ENCODE results near the gene UNC93A. TPM values are rescaled to one million over a fixed set of nuclear protein-coding genes. Genes with fewer than 3 reads are reported as not detected.
"Not testable (repeated sequence)": the region's sequence is repeated elsewhere in the genome, so short reads cannot be mapped to it uniquely, and the experiment has no call there.

UNC93A gene
- total and polyA plus RNA-seq, 5 donors: not detected

GRCh38 chr6:167252271-167252670 lies 38.8 kb upstream of the UNC93A start:
- Histone ChIP-seq H3K9me3 (ENCODE audit: control insufficient read depth, low read length) (peaks cover 4% of the 10 kb centered on the region), H3K4me3 (ENCODE audit: low read length) (no peak overlapping the region), H3K27ac (ENCODE audit: low read length) (no peak overlapping the region), H3K4me1 (ENCODE audit: control insufficient read depth, insufficient read depth, low read length) (no peaks in the 10 kb centered on the region), H3K27me3 (ENCODE audit: control insufficient read depth, insufficient read depth) (no peaks in the 10 kb centered on the region)
- ATAC-seq: no peak
- WGBS: 95% methylated on average over 1 of the region's 1 CpG
- no peak for DNase-seq
- intact Hi-C loops (cut with DNase I): no loop called here

- Histone ChIP-seq H3K27me3 (ENCODE audit: control insufficient read depth, insufficient read depth) (no peaks in the 10 kb centered on the region), H3K27ac (ENCODE audit: low read length) (no peak overlapping the region), H3K4me3 (ENCODE audit: low read length) (no peak overlapping the region), H3K4me1 (ENCODE audit: control insufficient read depth, insufficient read depth, low read length) (no peaks in the 10 kb centered on the region), H3K9me3 (ENCODE audit: control insufficient read depth, low read length) (peaks cover 4% of the 10 kb centered on the region)
- DNase-seq (no peak), ATAC-seq (no peak)
- 87% methylated on average over 11 of the region's 11 CpGs for WGBS
- intact Hi-C loops (cut with DNase I): no loop called here
Measured at GRCh38 chr6:167255918-167256553, 35.1 kb upstream of the UNC93A start.

- Histone ChIP-seq H3K9me3 (ENCODE audit: control insufficient read depth, low read length) (peaks cover 2% of the 10 kb centered on the region), H3K27ac (ENCODE audit: low read length) (no peak overlapping the region), H3K4me1 (ENCODE audit: control insufficient read depth, insufficient read depth, low read length) (no peaks in the 10 kb centered on the region), H3K27me3 (ENCODE audit: control insufficient read depth, insufficient read depth) (no peaks in the 10 kb centered on the region), H3K4me3 (ENCODE audit: low read length) (no peak overlapping the region)
- intact Hi-C loops (cut with DNase I): no loop called here
- DNase-seq (no peak), ATAC-seq (no peak)
- 87% methylated on average over 3 of the region's 3 CpGs for WGBS
Measured at GRCh38 chr6:167258646-167259045, 32.5 kb upstream of the UNC93A start.

- peak in 1 of 2 donors; percentile 69 for ATAC-seq
- peak in 1 of 3 donors; percentile 59 for DNase-seq
- H3K27me3 ChIP-seq (ENCODE audit: control insufficient read depth, insufficient read depth); H3K4me1 ChIP-seq (ENCODE audit: control insufficient read depth, insufficient read depth, low read length); H3K9me3 ChIP-seq (ENCODE audit: control insufficient read depth, low read length); H3K4me3 ChIP-seq (ENCODE audit: low read length); H3K27ac ChIP-seq (ENCODE audit: low read length); intact Hi-C loops (cut with DNase I): not testable (repeated sequence)
- WGBS: 16% methylated on average over 16 of the region's 24 CpGs
Measured at GRCh38 chr6:167266057-167266829, 24.9 kb upstream of the UNC93A start.

GRCh38 chr6:167266830-167267555 lies 24.1 kb upstream of the UNC93A start:
- no peaks in the 10 kb centered on the region for H3K4me1 ChIP-seq (ENCODE audit: control insufficient read depth, insufficient read depth, low read length)
- intact Hi-C loops (cut with DNase I): no loop called here
- DNase-seq (no peak), ATAC-seq (peak in 1 of 2 donors; percentile 39)
- 76% methylated on average over 20 of the region's 21 CpGs for WGBS
- H3K4me3 ChIP-seq (ENCODE audit: low read length): no peak overlapping the region
- H3K27me3 ChIP-seq (ENCODE audit: control insufficient read depth, insufficient read depth): no peaks in the 10 kb centered on the region
- no peaks in the 10 kb centered on the region for H3K9me3 ChIP-seq (ENCODE audit: control insufficient read depth, low read length)
- no peak overlapping the region for H3K27ac ChIP-seq (ENCODE audit: low read length)

- ATAC-seq; H3K27me3 ChIP-seq (ENCODE audit: control insufficient read depth, insufficient read depth); H3K4me3 ChIP-seq (ENCODE audit: low read length); intact Hi-C loops (cut with DNase I); H3K27ac ChIP-seq (ENCODE audit: low read length); H3K4me1 ChIP-seq (ENCODE audit: control insufficient read depth, insufficient read depth, low read length); H3K9me3 ChIP-seq (ENCODE audit: control insufficient read depth, low read length); DNase-seq: not testable (repeated sequence)
- 86% methylated on average over 3 of the region's 3 CpGs for WGBS
Measured at GRCh38 chr6:167267556-167267898, 23.6 kb upstream of the UNC93A start.

- DNase-seq (no peak), ATAC-seq (no peak)
- intact Hi-C loops (cut with DNase I): no loop called here
- H3K27ac ChIP-seq (ENCODE audit: low read length): no peak overlapping the region
- no peaks in the 10 kb centered on the region for H3K9me3 ChIP-seq (ENCODE audit: control insufficient read depth, low read length)
- H3K4me1 ChIP-seq (ENCODE audit: control insufficient read depth, insufficient read depth, low read length): no peaks in the 10 kb centered on the region
- H3K4me3 ChIP-seq (ENCODE audit: low read length): no peak overlapping the region
- H3K27me3 ChIP-seq (ENCODE audit: control insufficient read depth, insufficient read depth): no peaks in the 10 kb centered on the region
- 89% methylated on average over 12 of the region's 12 CpGs for WGBS
Measured at GRCh38 chr6:167267921-167268401, 23.2 kb upstream of the UNC93A start.

- Histone ChIP-seq H3K27me3 (ENCODE audit: control insufficient read depth, insufficient read depth) (no peaks in the 10 kb centered on the region), H3K9me3 (ENCODE audit: control insufficient read depth, low read length) (no peaks in the 10 kb centered on the region), H3K4me1 (ENCODE audit: control insufficient read depth, insufficient read depth, low read length) (no peaks in the 10 kb centered on the region), H3K4me3 (ENCODE audit: low read length) (no peak overlapping the region), H3K27ac (ENCODE audit: low read length) (no peak overlapping the region)
- ATAC-seq (no peak), DNase-seq (no peak)
- WGBS: 78% methylated on average over 20 of the region's 20 CpGs
- intact Hi-C loops (cut with DNase I): no loop called here
Measured at GRCh38 chr6:167268683-167269280, 22.3 kb upstream of the UNC93A start.

GRCh38 chr6:167270499-167271311 lies 20.4 kb upstream of the UNC93A start:
- no peak overlapping the region for H3K4me3 ChIP-seq (ENCODE audit: low read length)
- H3K9me3 ChIP-seq (ENCODE audit: control insufficient read depth, low read length): no peaks in the 10 kb centered on the region
- DNase-seq: no peak
- 93% methylated on average over 26 of the region's 26 CpGs for WGBS
- intact Hi-C loops (cut with DNase I): no loop called here
- H3K27me3 ChIP-seq (ENCODE audit: control insufficient read depth, insufficient read depth): no peaks in the 10 kb centered on the region
- H3K27ac ChIP-seq (ENCODE audit: low read length): no peak overlapping the region
- H3K4me1 ChIP-seq (ENCODE audit: control insufficient read depth, insufficient read depth, low read length): no peaks in the 10 kb centered on the region
- no peak for ATAC-seq

GRCh38 chr6:167272151-167272550 lies 19.0 kb upstream of the UNC93A start:
- WGBS: 71% methylated on average over 6 of the region's 6 CpGs
- Histone ChIP-seq H3K27me3 (ENCODE audit: control insufficient read depth, insufficient read depth) (no peaks in the 10 kb centered on the region), H3K4me1 (ENCODE audit: control insufficient read depth, insufficient read depth, low read length) (no peaks in the 10 kb centered on the region), H3K4me3 (ENCODE audit: low read length) (no peak overlapping the region), H3K9me3 (ENCODE audit: control insufficient read depth, low read length) (no peaks in the 10 kb centered on the region), H3K27ac (ENCODE audit: low read length) (no peak overlapping the region)
- intact Hi-C loops (cut with DNase I): no loop called here
- ATAC-seq (no peak), DNase-seq (no peak)

Measured in right cardiac atrium (tissue), 5 donors.